B cell (primary cell): ENCODE measurements around the gene PIM2. TPM values are rescaled to one million over a fixed set of nuclear protein-coding genes. Genes with fewer than 3 reads are reported as not detected.
"Not testable (repeated sequence)": the region's sequence is repeated elsewhere in the genome, so short reads cannot be mapped to it uniquely, and the experiment has no call there.

ENCODE experiments used
- ATAC-seq: fragments of 200-7000 bp; cut with Tn5 transposase; one replicate; pipeline ENCODE4 v1.10.0; 2021; ENCODE audit warnings: low read depth, mild to moderate bottlenecking, moderate number of reproducible peaks, moderate library complexity
- CTCF ChIA-PET: fragments of 350-600 bp; sonication (Branson Sonifier 250); formaldehyde crosslinking; loops from one replicate; lab custom pipeline; 2021; ENCODE audit warnings: antibody characterized with exemption, inconsistent platforms; lab: Charles Lee
- POLR2A ChIA-PET: fragments of 350-600 bp; sonication (Branson Sonifier 250); formaldehyde crosslinking; loops from one replicate; lab custom pipeline; 2021; ENCODE audit warnings: antibody characterized with exemption; lab: Charles Lee
- DNase-seq: peaks from one replicate; pipeline ENCODE4 v3.0.0; 2013
- H2AFZ ChIP-seq: 2 replicates; pipeline ENCODE4 v1.6.1; 2012; ENCODE audit warnings: mild to moderate bottlenecking, low read depth, low read length; ENCODE audit not compliant: insufficient read depth, poor library complexity, severe bottlenecking
- H3K27ac ChIP-seq, 2 donors: 1 replicate in 1 of 2; 2 replicates in 1 of 2; pipeline ENCODE4 v1.5.1; 2012 to 2013; ENCODE audit warnings: low read length in 2 of 2, mild to moderate bottlenecking in 2 of 2, moderate library complexity in 1 of 2
- H3K27me3 ChIP-seq, 4 experiments: fragments of 200-600 bp in 1 of 4; sonication (generic) in 1 of 4; replicated peaks in 1 of 4; 1 replicate in 2 of 4; 2 replicates in 2 of 4; pipeline versions ENCODE4 v1.6.1 to v1.7.0; 2013 to 2016; ENCODE audit warnings: low read length in 3 of 4, mild to moderate bottlenecking in 2 of 4, mixed read lengths in 1 of 4, moderate library complexity in 1 of 4; ENCODE audit not compliant: insufficient read depth in 4 of 4, control insufficient read depth in 3 of 4; ENCODE audit errors: control extremely low read depth in 1 of 4
- H3K36me3 ChIP-seq, 2 experiments: replicated peaks in 1 of 2; 1 replicate in 1 of 2; 2 replicates in 1 of 2; pipeline versions ENCODE4 v1.6.1 to v1.7.1; 2013; ENCODE audit warnings: low read length in 1 of 2; ENCODE audit not compliant: insufficient read depth in 2 of 2, control insufficient read depth in 1 of 2; ENCODE audit errors: control extremely low read depth in 1 of 2, extremely low read depth in 1 of 2
- H3K4me1 ChIP-seq, 2 donors: fragments of 200-600 bp in 1 of 2; sonication (generic) in 1 of 2; 1 replicate in 1 of 2; 2 replicates in 1 of 2; pipeline versions ENCODE4 v1.5.1 to v1.6.1; 2013 to 2017; ENCODE audit warnings: low read length in 2 of 2; ENCODE audit not compliant: control insufficient read depth in 2 of 2, insufficient read depth in 2 of 2
- H3K4me2 ChIP-seq: replicated peaks from 2 replicates; pipeline ENCODE3; 2012; ENCODE audit warnings: mild to moderate bottlenecking, low read depth, low read length; ENCODE audit not compliant: poor library complexity, severe bottlenecking
- H3K4me3 ChIP-seq, 5 experiments: fragments of 200-600 bp in 1 of 5; sonication (generic) in 1 of 5; 1 replicate in 3 of 5; 2 replicates in 2 of 5; pipeline versions ENCODE4 v1.5.1 to v1.7.0; 2011 to 2016; ENCODE audit warnings: low read length in 4 of 5, mild to moderate bottlenecking in 4 of 5, low read depth in 2 of 5, control low read depth in 1 of 5, moderate library complexity in 1 of 5; ENCODE audit not compliant: insufficient read depth in 1 of 5; ENCODE audit errors: control extremely low read depth in 1 of 5, extremely low read depth in 1 of 5
- H3K79me2 ChIP-seq: fragments of 200-600 bp; sonication (generic); one replicate; pipeline ENCODE4 v1.6.0; 2016; ENCODE audit warnings: low read length; ENCODE audit not compliant: control insufficient read depth, insufficient read depth
- H3K9ac ChIP-seq: fragments of 200-600 bp; sonication (generic); 2 replicates; pipeline ENCODE4 v1.6.1; 2017; ENCODE audit warnings: mild to moderate bottlenecking, low read length, moderate library complexity
- H3K9me3 ChIP-seq, 3 donors: one replicate each; pipeline versions ENCODE4 v1.6.1 to v1.7.1; 2013; ENCODE audit warnings: low read length in 2 of 3; ENCODE audit not compliant: control insufficient read depth in 2 of 3, insufficient read depth in 1 of 3; ENCODE audit errors: control extremely low read depth in 1 of 3
- H4K20me1 ChIP-seq: 2 replicates; pipeline ENCODE4 v1.6.0; 2012; ENCODE audit warnings: mild to moderate bottlenecking, low read length; ENCODE audit not compliant: insufficient read depth, control insufficient read depth, poor library complexity, severe bottlenecking
- H3K27ac Mint-ChIP-seq: one replicate; pipeline ENCODE4 v1.8.0; 2021; ENCODE audit warnings: mixed read lengths
- H3K27me3 Mint-ChIP-seq: one replicate; pipeline ENCODE4 v1.8.0; 2021; ENCODE audit warnings: mixed read lengths
- H3K4me1 Mint-ChIP-seq: one replicate; pipeline ENCODE4 v1.8.0; 2021; ENCODE audit warnings: mixed read lengths
- H3K4me3 Mint-ChIP-seq: one replicate; pipeline ENCODE4 v1.8.0; 2021; ENCODE audit warnings: mixed read lengths
- H3K9me3 Mint-ChIP-seq: one replicate; pipeline ENCODE4 v1.8.0; 2022; ENCODE audit warnings: mixed read lengths; ENCODE audit not compliant: insufficient read depth
- EZH2 ChIP-seq: IDR thresholded peaks from 2 replicates; pipeline ENCODE4 v1.6.1; 2012; ENCODE audit warnings: borderline replicate concordance, low read depth, mild to moderate bottlenecking, moderate library complexity, low read length; ENCODE audit not compliant: insufficient read depth, poor library complexity, severe bottlenecking
- WGBS: methylation state at CpG from one replicate; pipeline ENCODE4 v1.1.5; 2013; ENCODE audit warnings: missing lambda C conversion rate; ENCODE audit not compliant: insufficient coverage; 5-methylcytosine and 5-hydroxymethylcytosine counted together
- intact Hi-C: fragments of 100-400 bp; cut with micrococcal nuclease; formaldehyde crosslinking; loops from one replicate; pipeline ENCODE4 v1.10.0; 2022
- polyA plus RNA-seq: library from polyadenylated mRNA; depleted of rRNA; stranded (reverse); fragments of >200 nt; gene quantifications from 2 replicates; pipeline ENCODE4 v1.2.3, GENCODE V29; 2012
- total RNA-seq, 2 donors: library from RNA; stranded (reverse); fragments of 120-200 nt in 1 of 2; gene quantifications; 1 replicate in 1 of 2; 2 replicates in 1 of 2; pipeline versions ENCODE4 v1.2.3 to v1.2.4, GENCODE V29; 2013 to 2022
- TF ChIP-seq, protein P1 (sequence below): fragments of 200-600 bp; IDR thresholded peaks from one replicate; pipeline ENCODE4 v1.8.0; 2022; ENCODE audit warnings: antibody characterized with exemption, mild to moderate bottlenecking

PIM2 gene
- total and polyA plus RNA-seq, 2 donors (not counting 1 experiment from before 2014, with no cell fraction given): 276 to 315 TPM

DNA sequence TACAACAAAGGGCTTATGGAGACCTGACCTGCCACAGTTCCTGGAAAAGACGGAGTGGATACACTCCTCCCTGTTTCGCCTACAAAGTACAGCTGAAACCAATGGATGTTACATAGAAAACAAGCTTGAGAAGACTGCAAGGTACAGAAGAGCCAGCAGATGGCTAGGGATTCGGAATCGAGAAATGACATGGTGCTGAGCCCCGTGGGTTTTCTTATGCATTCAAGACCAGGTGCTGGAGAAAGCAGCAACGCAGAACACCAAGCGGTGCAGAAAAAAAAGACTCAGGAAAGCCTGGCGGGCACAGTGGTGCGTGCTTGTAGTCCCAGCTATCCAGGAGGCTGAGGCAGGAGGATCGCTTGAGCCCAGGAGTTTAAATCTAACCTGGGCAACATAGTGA lies 35.1 kb downstream of the PIM2 start:
- Mint-ChIP-seq H3K27me3 (no peaks in the 10 kb centered on the region), H3K4me1 (no peaks in the 10 kb centered on the region), H3K4me3 (no peak overlapping the region), H3K9me3 (no peaks in the 10 kb centered on the region), H3K27ac (no peak overlapping the region)
- Histone ChIP-seq H3K4me2 (no peak overlapping the region), H3K9ac (no peak overlapping the region), H3K79me2 (no peaks in the 10 kb centered on the region), H3K9me3 (no peaks in the 10 kb centered on the region), H4K20me1 (no peaks in the 10 kb centered on the region), H2AFZ (no peak overlapping the region), H3K36me3 (no peaks in the 10 kb centered on the region), H3K4me3 (no peak overlapping the region), H3K4me1 (no peaks in the 10 kb centered on the region), H3K27me3 (no peaks in the 10 kb centered on the region), H3K27ac (no peak overlapping the region)
- WGBS: no CpG with 5 or more reads among the region's 10 CpGs
- ATAC-seq: no peak
- ChIA-PET POLR2A (no interaction called here), CTCF (no interaction called here)
- DNase-seq: no peak
- TF ChIP-seq, protein P1, sequence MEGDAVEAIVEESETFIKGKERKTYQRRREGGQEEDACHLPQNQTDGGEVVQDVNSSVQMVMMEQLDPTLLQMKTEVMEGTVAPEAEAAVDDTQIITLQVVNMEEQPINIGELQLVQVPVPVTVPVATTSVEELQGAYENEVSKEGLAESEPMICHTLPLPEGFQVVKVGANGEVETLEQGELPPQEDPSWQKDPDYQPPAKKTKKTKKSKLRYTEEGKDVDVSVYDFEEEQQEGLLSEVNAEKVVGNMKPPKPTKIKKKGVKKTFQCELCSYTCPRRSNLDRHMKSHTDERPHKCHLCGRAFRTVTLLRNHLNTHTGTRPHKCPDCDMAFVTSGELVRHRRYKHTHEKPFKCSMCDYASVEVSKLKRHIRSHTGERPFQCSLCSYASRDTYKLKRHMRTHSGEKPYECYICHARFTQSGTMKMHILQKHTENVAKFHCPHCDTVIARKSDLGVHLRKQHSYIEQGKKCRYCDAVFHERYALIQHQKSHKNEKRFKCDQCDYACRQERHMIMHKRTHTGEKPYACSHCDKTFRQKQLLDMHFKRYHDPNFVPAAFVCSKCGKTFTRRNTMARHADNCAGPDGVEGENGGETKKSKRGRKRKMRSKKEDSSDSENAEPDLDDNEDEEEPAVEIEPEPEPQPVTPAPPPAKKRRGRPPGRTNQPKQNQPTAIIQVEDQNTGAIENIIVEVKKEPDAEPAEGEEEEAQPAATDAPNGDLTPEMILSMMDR: no peak
- TF ChIP-seq EZH2: no peak
- intact Hi-C loops: no loop called here

DNA sequence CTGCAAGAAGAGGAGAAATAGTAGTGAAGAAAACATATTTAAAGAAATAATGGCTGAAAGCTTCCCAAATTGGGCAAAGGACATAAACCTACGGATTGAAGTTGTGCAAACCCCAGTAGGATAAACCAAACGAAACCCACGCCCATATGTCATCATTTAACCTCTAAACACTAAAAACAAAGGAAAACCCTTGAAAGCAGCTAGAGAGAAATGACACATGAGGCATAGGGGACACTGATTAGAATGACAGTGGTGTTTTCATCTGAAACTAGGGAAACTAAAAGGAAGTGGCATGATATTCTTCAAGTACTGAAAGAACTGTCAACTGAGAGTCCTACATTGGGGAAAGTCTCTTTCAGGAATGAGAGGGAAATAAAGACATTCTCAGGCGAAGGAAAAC lies 41.9 kb downstream of the PIM2 start:
- H3K79me2 ChIP-seq, H3K36me3 ChIP-seq, H3K27me3 ChIP-seq, POLR2A ChIA-PET, DNase-seq, H3K4me2 ChIP-seq, H3K27ac ChIP-seq, H3K4me1 ChIP-seq, H3K4me3 ChIP-seq, intact Hi-C loops, H3K9me3 ChIP-seq, H3K4me1 Mint-ChIP-seq, H3K4me3 Mint-ChIP-seq, H2AFZ ChIP-seq, H3K27ac Mint-ChIP-seq, H4K20me1 ChIP-seq, H3K9ac ChIP-seq, ATAC-seq, H3K27me3 Mint-ChIP-seq, H3K9me3 Mint-ChIP-seq, CTCF ChIA-PET: not testable (repeated sequence)
- WGBS: no CpG with 5 or more reads among the region's 4 CpGs

DNA sequence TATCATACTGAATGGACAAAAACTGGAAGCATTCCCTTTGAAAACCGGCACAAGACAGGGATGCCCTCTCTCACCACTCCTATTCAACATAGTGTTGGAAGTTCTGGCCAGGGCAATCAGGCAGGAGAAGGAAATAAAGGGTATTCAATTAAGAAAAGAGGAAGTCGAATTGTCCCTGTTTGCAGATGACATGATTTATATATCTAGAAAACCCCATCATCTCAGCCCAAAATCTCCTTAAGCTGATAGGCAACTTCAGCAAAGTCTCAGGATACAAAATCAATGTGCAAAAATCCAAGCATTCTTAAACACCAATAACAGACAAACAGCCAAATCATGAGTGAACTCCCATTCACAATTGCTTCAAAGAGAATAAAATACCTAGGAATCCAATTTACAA lies 46.8 kb downstream of the PIM2 start:
- H3K27ac ChIP-seq, POLR2A ChIA-PET, DNase-seq, H3K9me3 ChIP-seq, H3K4me2 ChIP-seq, H3K4me1 Mint-ChIP-seq, H3K36me3 ChIP-seq, H3K4me3 ChIP-seq, H3K9ac ChIP-seq, H3K4me1 ChIP-seq, ATAC-seq, H3K9me3 Mint-ChIP-seq, H3K27ac Mint-ChIP-seq, H3K27me3 ChIP-seq, H3K27me3 Mint-ChIP-seq, CTCF ChIA-PET, H4K20me1 ChIP-seq, H3K79me2 ChIP-seq, intact Hi-C loops, H3K4me3 Mint-ChIP-seq, H2AFZ ChIP-seq: not testable (repeated sequence)
- no CpG with 5 or more reads among the region's 2 CpGs for WGBS
